Ovary (tissue), 9 donors: ENCODE results near the gene SP140. TPM values are rescaled to one million over a fixed set of nuclear protein-coding genes. Genes with fewer than 3 reads are reported as not detected.

Experiments
- DNase-seq, 5 donors: peaks; one replicate each; pipeline ENCODE4 v3.0.0-alpha.2; 2019 to 2020
- H3K27ac ChIP-seq, 2 donors: fragments of 200-600 bp; one replicate each; pipeline versions ENCODE4 v1.5.1 to v1.8.0; 2019 to 2022
- H3K27me3 ChIP-seq: fragments of 200-600 bp; one replicate; pipeline ENCODE4 v1.8.0; 2022
- H3K36me3 ChIP-seq: fragments of 200-600 bp; sonication (generic); one replicate; pipeline ENCODE4 v1.5.1; 2019
- H3K4me1 ChIP-seq: one replicate; pipeline ENCODE4 v1.8.1; 2013; ENCODE audit warnings: mild to moderate bottlenecking, moderate library complexity; ENCODE audit not compliant: insufficient read depth
- H3K4me3 ChIP-seq: fragments of 200-600 bp; sonication (generic); one replicate; pipeline ENCODE4 v1.5.1; 2017
- H3K9me3 ChIP-seq, 2 donors: fragments of 200-600 bp in 1 of 2; sonication (generic) in 1 of 2; one replicate each; pipeline versions ENCODE4 v1.5.1 to v1.8.1; 2013 to 2019; ENCODE audit warnings: mild to moderate bottlenecking in 1 of 2, moderate library complexity in 1 of 2
- EP300 ChIP-seq: sonication (generic); formaldehyde crosslinking; IDR thresholded peaks from one replicate; pipeline ENCODE4 v1.6.1; 2017; ENCODE audit warnings: antibody characterized with exemption
- POLR2A ChIP-seq: fragments of 450-650 bp; IDR thresholded peaks from one replicate; pipeline ENCODE4 v1.6.1; 2017; ENCODE audit warnings: antibody characterized with exemption, mild to moderate bottlenecking, moderate library complexity
- WGBS, 3 donors: extraction: QIAGEN DNeasy Blood & Tissue Kit in 1 of 3; methylation state at CpG; one replicate each; pipeline versions ENCODE4 v1.1.5 to v1.1.7; 2013 to 2017; 5-methylcytosine and 5-hydroxymethylcytosine counted together
- intact Hi-C, 4 donors: fragments of 100-400 bp; cut with DNase I; formaldehyde crosslinking; loops; one replicate each; pipeline versions ENCODE4 v1.11.0 to v1.15.1; 2022 to 2023
- polyA plus RNA-seq, 2 donors: library from polyadenylated mRNA; stranded (reverse); fragments of 200-250 nt in 1 of 2; fragments of 350-450 nt in 1 of 2; fragmentation: Illumina TruSeq in 1 of 2; extraction: RNeasy Lipid Tissue Mini Kit (QIAGEN cat#74804) in 1 of 2; gene quantifications; one replicate each; pipeline ENCODE4 v1.2.3, GENCODE V29; 2013 to 2014
- total RNA-seq, 7 donors: library from RNA; depleted of rRNA in 2 of 7; stranded (reverse); fragments of >200 nt in 2 of 7; fragmentation: NEBNext Ultra II Directional in 3 of 7; extraction: Animal tissue kit (Norgen Biotek cat#: 25700) in 3 of 7; gene quantifications; one replicate each; pipeline versions ENCODE4 v1.1.0 to v1.2.4, GENCODE V29; 2016 to 2023
- TF ChIP-seq, protein P1 (sequence below), 3 donors: fragments of 450-650 bp in 2 of 3; fragments of 200-600 bp in 1 of 3; IDR thresholded peaks; one replicate each; pipeline versions ENCODE4 v1.5.1 to v1.8.0; 2016 to 2022; ENCODE audit warnings: antibody characterized with exemption in 3 of 3, mild to moderate bottlenecking in 1 of 3
- donor health status: DM: no; HTN: no; CAD: no; lungs with moderate emphysema.
- donor health status: DM: no; HTN: no; CAD: no.
- donor health status: Bipolar disorder and iron deficiency.
- donor health status: DM: yes; HTN: yes; CAD: no.
- donor health status: DM: no; HTN: no; CAD: no.
- donor health status: DM: yes; HTN: yes; CAD: no.

The SP140 gene
- total and polyA plus RNA-seq, 9 donors, result 0.23 to 3.4 (median 1.0) TPM

DNA sequence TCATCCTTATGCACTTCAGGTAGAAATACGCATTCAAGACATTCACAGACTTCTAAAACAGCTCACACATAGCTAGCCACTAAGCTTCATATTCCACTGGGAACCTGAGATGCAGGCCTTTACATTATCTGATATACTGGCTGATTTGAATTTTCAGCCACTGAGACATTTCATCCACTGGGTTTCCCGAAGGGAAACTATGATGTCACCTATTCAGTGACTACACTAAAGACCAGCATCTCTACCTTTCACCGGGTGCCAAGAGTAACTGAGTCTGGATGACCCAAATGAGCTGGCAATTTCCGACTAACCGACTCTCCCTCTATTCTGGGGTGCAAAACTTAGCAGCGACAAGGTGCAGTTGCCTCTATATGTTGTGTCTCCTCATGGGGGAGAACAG is 69.7 kb downstream of the SP140 start:
- WGBS, 3 donors, result 90 to 95% (median 94%) methylated on average over 6 of the region's 6 CpGs
- Histone ChIP-seq H3K36me3 (no peaks in the 10 kb centered on the region), H3K4me1 (no peaks in the 10 kb centered on the region), H3K27ac (no peak overlapping the region), H3K4me3 (no peak overlapping the region), H3K27me3 (no peaks in the 10 kb centered on the region), H3K9me3 (no peaks in the 10 kb centered on the region)
- TF ChIP-seq EP300, result no peak
- intact Hi-C loops, result no loop called here
- no peak for DNase-seq

DNA sequence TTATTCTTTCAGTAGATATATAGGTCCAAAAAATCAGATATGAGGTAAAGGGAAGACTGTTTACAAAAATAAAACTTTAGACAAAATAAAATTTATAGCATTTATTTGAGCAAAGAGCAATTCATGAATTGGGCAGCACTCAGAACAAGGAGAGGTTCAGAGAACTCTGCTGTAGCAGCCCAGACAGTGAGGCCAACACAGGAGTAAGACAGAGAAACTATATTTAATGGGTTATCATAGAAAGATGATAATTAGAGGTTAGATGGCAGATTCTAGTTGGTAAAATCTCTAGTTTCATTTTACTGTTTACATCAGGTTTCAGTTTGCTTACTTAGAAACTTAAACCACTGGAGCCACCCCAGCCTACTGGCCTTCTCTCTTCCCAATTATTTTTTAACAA is 71.4 kb downstream of the SP140 start:
- no peak overlapping the region for H3K27ac ChIP-seq
- no peak overlapping the region for H3K4me3 ChIP-seq
- no peaks in the 10 kb centered on the region for H3K9me3 ChIP-seq
- intact Hi-C loops, result no loop called here
- TF ChIP-seq EP300 (no peak), POLR2A (no peak)
- TF ChIP-seq, protein P1, sequence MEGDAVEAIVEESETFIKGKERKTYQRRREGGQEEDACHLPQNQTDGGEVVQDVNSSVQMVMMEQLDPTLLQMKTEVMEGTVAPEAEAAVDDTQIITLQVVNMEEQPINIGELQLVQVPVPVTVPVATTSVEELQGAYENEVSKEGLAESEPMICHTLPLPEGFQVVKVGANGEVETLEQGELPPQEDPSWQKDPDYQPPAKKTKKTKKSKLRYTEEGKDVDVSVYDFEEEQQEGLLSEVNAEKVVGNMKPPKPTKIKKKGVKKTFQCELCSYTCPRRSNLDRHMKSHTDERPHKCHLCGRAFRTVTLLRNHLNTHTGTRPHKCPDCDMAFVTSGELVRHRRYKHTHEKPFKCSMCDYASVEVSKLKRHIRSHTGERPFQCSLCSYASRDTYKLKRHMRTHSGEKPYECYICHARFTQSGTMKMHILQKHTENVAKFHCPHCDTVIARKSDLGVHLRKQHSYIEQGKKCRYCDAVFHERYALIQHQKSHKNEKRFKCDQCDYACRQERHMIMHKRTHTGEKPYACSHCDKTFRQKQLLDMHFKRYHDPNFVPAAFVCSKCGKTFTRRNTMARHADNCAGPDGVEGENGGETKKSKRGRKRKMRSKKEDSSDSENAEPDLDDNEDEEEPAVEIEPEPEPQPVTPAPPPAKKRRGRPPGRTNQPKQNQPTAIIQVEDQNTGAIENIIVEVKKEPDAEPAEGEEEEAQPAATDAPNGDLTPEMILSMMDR (IDR thresholded peaks at IDR 0.05), result no peak
- DNase-seq, result no peak
- H3K4me1 ChIP-seq, result no peaks in the 10 kb centered on the region
- H3K27me3 ChIP-seq, result no peaks in the 10 kb centered on the region
- no peaks in the 10 kb centered on the region for H3K36me3 ChIP-seq

GRCh38 chr2:230299618-230300017 is 74.1 kb downstream of the SP140 start:
- Histone ChIP-seq H3K36me3 (no peaks in the 10 kb centered on the region), H3K9me3 (no peaks in the 10 kb centered on the region), H3K4me1 (no peaks in the 10 kb centered on the region), H3K4me3 (no peak overlapping the region), H3K27ac (no peak overlapping the region), H3K27me3 (no peaks in the 10 kb centered on the region)
- 78 to 89% (median 80%) methylated on average over 2 of the region's 2 CpGs for WGBS, 3 donors
- no peak for TF ChIP-seq EP300
- TF ChIP-seq POLR2A, result no peak
- TF ChIP-seq, protein P1 (IDR thresholded peaks at IDR 0.05), result no peak
- DNase-seq, result no peak
- intact Hi-C loops, result no loop called here

DNA sequence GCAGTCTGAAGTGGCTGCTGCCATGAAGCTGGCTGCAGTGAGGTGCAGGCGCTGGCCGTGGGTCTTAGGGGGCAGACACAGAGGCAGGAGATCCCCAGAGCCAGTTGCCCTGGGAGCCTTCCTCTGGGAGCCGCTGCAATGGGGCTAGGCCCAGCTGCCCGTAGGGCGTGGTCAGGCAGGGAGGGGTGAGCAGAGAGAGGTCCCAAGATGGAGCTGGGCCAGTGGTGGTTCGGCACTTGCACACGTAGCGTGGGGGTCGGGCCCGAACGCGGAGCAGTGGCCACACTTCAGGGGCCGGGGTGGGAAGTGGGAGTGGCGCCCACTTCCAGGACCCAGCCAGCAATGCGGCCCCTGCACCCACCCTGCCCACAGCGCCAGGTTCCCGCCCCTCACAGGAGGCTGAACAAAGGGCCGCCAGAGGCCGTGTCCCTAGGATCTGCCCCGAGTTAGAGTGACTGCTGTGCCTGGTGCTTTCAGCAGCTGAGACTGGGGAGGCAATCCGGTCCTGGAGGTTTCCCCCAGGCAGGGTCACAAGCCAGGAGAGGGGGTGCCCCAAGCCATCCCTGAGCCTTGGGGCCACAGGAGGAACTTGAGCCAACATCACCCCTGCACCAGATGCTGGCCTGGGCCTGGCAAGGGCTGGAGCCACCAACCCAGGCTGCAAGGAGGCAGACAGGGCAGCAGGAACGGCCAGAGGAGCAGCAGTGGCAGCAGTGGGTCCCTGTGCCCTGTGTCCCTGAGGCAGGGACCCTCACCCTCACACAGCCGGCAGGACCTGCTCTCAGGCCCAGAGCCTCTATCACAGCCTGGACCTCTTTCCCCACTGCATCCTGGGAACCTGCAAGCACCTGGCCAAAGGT is 80.1 kb downstream of the SP140 start:
- TF ChIP-seq, protein P1 (IDR thresholded peaks at IDR 0.05), result no peak
- no peak for TF ChIP-seq POLR2A
- TF ChIP-seq EP300, result no peak
- no peak for DNase-seq
- intact Hi-C loops, result no loop called here
- H3K4me1 ChIP-seq, result no peaks in the 10 kb centered on the region
- no peaks in the 10 kb centered on the region for H3K27me3 ChIP-seq
- no peaks in the 10 kb centered on the region for H3K9me3 ChIP-seq
- 86 to 92% (median 91%) methylated on average over 22 to 23 of the region's 23 CpGs for WGBS, 3 donors
- H3K36me3 ChIP-seq, result no peaks in the 10 kb centered on the region
- H3K27ac ChIP-seq, result no peak overlapping the region
- no peak overlapping the region for H3K4me3 ChIP-seq

- Histone ChIP-seq H3K27ac (no peak overlapping the region), H3K9me3 (no peaks in the 10 kb centered on the region), H3K27me3 (no peaks in the 10 kb centered on the region), H3K4me3 (no peak overlapping the region), H3K36me3 (no peaks in the 10 kb centered on the region), H3K4me1 (no peaks in the 10 kb centered on the region)
- intact Hi-C loops, result no loop called here
- TF ChIP-seq POLR2A (no peak), EP300 (no peak)
- TF ChIP-seq, protein P1 (IDR thresholded peaks at IDR 0.05), result no peak
- WGBS, 3 donors, result 77 to 93% (median 92%) methylated on average over 2 of the region's 2 CpGs
- DNase-seq, result no peak
Measured at GRCh38 chr2:230306474-230306873, 80.9 kb downstream of the SP140 start.
